D721Med (cell line): ENCODE results near the gene SON.

Source experiments
- DNase-seq: peaks from one replicate; pipeline ENCODE4 v3.0.0; 2011; ENCODE audit warnings: low spot score; ENCODE audit not compliant: insufficient read length
- FAIRE-seq: peaks from 2 replicates; lab custom pipeline; 2011; peaks lifted over from hg19 to GRCh38; lab: Jason Lieb, UNC
- TF ChIP-seq, protein P1 (sequence below): IDR thresholded peaks from 2 replicates; pipeline ENCODE4 v1.5.1; 2012; ENCODE audit warnings: mild to moderate bottlenecking, control low read depth; ENCODE audit not compliant: insufficient read depth; ENCODE audit errors: missing control alignments

Gene SON

DNA sequence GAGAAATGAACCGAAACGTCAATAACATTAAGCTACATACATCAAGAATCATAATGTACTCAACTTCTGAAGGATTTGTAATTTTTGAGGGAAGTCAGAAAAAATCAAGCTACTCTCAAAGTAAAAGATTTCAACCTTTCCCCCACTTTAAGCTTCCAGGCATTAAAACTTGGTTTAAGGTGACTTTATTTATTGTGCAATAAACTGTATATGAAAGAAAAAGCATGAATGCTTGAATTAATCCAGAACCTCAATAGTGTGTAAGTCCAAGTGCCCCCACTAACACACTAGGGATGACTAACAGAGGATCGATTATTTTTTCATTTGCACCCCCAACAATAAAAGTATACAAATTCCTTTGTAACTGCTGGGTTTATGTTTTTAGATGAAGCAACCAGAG is 11.8 kb upstream of the SON start:
- FAIRE-seq (no peak), DNase-seq (no peak)
- TF ChIP-seq, protein P1, sequence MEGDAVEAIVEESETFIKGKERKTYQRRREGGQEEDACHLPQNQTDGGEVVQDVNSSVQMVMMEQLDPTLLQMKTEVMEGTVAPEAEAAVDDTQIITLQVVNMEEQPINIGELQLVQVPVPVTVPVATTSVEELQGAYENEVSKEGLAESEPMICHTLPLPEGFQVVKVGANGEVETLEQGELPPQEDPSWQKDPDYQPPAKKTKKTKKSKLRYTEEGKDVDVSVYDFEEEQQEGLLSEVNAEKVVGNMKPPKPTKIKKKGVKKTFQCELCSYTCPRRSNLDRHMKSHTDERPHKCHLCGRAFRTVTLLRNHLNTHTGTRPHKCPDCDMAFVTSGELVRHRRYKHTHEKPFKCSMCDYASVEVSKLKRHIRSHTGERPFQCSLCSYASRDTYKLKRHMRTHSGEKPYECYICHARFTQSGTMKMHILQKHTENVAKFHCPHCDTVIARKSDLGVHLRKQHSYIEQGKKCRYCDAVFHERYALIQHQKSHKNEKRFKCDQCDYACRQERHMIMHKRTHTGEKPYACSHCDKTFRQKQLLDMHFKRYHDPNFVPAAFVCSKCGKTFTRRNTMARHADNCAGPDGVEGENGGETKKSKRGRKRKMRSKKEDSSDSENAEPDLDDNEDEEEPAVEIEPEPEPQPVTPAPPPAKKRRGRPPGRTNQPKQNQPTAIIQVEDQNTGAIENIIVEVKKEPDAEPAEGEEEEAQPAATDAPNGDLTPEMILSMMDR = no peak

DNA sequence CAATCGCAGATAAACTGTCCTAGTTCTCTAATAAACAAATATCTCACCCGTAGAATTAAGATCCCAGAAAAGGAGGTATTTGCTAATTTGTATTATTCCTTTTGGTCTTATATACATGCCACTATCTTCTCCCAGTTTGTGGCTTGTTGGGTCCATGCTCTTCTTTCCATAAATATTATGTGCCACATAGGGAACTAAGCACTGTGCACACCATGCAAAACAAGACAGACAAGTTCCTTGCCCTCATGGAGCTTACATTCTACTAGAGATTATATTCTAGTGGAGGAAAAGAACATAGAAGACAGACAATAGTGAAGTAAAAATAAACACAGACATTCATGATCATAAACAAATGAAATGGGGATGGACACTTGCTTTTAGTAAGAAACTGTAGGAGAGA is 5.6 kb upstream of the SON start:
- TF ChIP-seq, protein P1 = no peak
- DNase-seq (no peak), FAIRE-seq (no peak)

DNA sequence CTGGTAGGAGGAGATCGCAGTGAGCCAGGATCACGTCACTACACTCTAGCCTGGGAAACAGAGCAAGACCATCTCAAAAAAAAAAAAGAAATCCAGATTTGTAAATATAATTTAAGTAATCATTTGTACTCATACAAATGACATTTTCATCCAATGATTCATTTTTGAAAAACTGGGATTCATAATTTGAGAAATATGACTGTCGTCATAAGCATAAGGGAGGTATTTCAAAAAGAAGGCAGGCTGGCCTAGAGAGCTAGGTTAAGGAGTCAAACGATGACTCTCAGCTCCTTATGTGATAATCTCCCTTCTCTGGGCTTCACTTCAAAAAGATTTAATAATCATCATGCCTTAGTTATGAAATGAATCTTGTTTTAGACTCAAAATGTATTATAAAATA is 3.2 kb upstream of the SON start:
- FAIRE-seq (no peak), DNase-seq (no peak)
- TF ChIP-seq, protein P1 = no peak

DNA sequence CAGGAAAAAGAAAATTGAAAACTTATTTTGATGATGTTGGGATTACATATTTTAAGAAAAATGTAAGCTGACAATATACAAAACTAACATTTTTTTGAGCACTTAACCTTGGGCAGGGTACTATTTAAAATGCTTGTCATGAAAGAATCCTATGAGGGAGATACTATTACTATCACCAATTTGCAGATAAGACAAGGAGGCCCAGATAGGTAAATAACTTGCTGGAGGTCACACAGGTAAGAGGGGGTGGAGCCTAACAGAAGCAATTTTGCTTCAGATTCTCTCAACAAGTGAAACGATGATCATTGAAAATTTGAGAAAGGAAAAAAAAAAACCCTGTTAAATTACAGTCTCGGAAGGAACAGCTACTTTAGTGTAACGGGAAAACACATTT is 2.1 kb upstream of the SON start:
- TF ChIP-seq, protein P1 = no peak
- no peak for DNase-seq
- no peak for FAIRE-seq

DNA sequence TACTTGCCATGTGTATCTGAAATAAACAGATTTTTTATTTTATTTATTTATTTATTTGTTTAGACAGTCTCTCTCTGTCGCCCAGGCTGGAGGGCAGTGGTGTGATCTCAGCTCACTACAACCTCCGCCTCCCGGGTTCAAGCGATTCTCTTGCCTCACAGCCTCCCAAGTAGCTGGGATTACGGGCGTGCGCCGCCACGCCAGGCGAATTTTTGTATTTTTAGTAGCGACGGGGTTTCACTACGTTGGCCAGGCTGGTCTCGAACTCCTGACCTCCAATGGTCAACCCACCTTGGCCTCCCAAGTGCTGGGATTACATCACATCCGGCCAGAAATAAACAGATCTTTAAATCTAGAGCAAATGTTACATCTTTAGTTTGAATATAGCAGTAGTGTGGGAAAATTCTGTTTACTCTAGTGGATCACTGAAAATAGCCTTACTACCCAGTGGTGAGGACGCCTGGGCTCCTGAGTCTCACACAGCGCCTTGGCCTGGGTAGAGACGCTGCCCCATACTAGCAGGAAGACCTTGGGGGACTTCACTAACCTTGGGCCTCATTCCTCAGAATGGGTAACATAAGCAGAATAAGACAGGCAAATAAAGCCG is 1.6 kb upstream of the SON start:
- FAIRE-seq = no peak

DNA sequence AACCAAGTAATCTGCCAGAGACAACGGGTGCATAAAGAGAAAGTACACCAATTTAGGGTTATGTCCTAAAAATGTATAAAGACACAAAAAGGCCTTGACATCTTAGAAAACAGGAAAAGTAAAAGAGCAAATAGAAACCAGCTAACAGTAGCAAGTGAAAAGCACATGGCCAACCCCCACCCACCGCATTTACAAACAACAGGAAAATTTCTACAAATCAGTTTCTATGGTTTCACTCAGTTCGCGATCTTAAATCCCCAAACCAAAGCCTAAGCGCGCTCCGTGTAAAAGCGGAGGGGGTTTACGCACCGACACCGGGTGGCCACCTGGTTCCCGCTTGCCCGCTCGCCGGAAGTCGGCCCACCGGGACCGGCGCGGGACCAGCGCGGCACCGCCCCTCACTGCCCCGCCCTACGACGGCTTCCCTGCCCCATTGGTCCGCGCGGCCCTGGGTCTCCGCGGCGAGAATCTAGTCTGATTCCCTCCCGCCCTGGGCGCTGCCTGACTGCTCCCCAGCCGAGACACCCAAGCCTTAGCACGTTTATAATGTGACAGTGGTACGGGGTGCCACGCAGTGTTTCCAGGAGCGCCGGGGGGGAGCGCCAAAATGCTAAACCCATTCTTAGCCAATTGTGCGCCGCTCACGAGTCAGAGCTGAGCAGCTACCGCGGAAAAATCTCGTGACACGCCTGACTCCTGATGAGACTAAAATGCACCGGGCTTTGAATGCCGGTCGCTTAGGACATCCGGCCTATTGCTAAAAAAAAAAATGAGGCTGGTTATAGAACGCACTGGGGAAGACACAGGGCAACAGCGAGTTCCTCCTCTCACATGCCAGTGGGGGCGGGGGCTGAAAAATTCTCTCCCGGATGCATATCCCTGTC is 840 bp upstream of the SON start, which contains the start of gene GART:
TSS of gene GART (minus strand) at position 362 of the 884 bp plus-strand sequence. CDS start 2,802 bp downstream, outside the sequence.
- DNase-seq (no peak), FAIRE-seq (no peak)
- TF ChIP-seq, protein P1 = no peak

More for the DNA sequence above, 1.6 kb upstream of the SON start:
- TF ChIP-seq, protein P1 = no peak
- DNase-seq = no peak
